BJ (cell line): Measurements from ENCODE around the gene NRAS. TPM values are rescaled to one million over a fixed set of nuclear protein-coding genes. Genes with fewer than 3 reads are reported as not detected.

ENCODE experiments used
- CTCF ChIA-PET: fragments of 350-600 bp; formaldehyde crosslinking; extraction: SDS; loops from one replicate; lab custom pipeline; 2021; ENCODE audit warnings: antibody characterized with exemption, inconsistent platforms; lab: Yijun Ruan, JAX
- POLR2A ChIA-PET: fragments of 300-600 bp; sonication (Branson Sonifier 250); formaldehyde crosslinking; extraction: SDS; loops from one replicate; lab custom pipeline; 2021; ENCODE audit warnings: antibody characterized with exemption; lab: Charles Lee
- DNase-seq: peaks from one replicate; pipeline ENCODE4 v3.0.0-alpha.2; 2011; ENCODE audit warnings: low read depth
- H3K27me3 ChIP-seq: 2 replicates; pipeline ENCODE4 v1.6.0; 2011; ENCODE audit warnings: low read length; ENCODE audit not compliant: control insufficient read depth, insufficient read depth
- H3K36me3 ChIP-seq: 2 replicates; pipeline ENCODE4 v1.5.1; 2011; ENCODE audit warnings: low read length; ENCODE audit not compliant: control insufficient read depth, insufficient read depth
- H3K4me3 ChIP-seq: 2 replicates; pipeline ENCODE4 v1.5.1; 2011; ENCODE audit warnings: low read depth, mild to moderate bottlenecking, control low read depth, low read length
- polyA minus RNA-seq: library from RNA; depleted of rRNA, polyadenylated mRNA; stranded (reverse); fragments of >200 nt; gene quantifications from 2 replicates; pipeline ENCODE4 v1.2.3, GENCODE V29; 2011; rRNA and poly(A)+ RNA removed
- polyA plus RNA-seq: library from polyadenylated mRNA; depleted of rRNA; stranded (reverse); fragments of >200 nt; gene quantifications from 2 replicates; pipeline ENCODE4 v1.2.3, GENCODE V29; 2011; rRNA removed
- TF ChIP-seq, protein P1 (sequence below): IDR thresholded peaks from 2 replicates; pipeline ENCODE4 v1.5.1; 2011; ENCODE audit warnings: low read depth, mild to moderate bottlenecking, control low read depth, inconsistent platforms, low read length, moderate library complexity; ENCODE audit not compliant: insufficient read depth

Gene NRAS
- polyA plus RNA-seq: 19.1 and 38.3 TPM in 2 replicates
- polyA minus RNA-seq: 17.0 and 22.0 TPM in 2 replicates

DNA sequence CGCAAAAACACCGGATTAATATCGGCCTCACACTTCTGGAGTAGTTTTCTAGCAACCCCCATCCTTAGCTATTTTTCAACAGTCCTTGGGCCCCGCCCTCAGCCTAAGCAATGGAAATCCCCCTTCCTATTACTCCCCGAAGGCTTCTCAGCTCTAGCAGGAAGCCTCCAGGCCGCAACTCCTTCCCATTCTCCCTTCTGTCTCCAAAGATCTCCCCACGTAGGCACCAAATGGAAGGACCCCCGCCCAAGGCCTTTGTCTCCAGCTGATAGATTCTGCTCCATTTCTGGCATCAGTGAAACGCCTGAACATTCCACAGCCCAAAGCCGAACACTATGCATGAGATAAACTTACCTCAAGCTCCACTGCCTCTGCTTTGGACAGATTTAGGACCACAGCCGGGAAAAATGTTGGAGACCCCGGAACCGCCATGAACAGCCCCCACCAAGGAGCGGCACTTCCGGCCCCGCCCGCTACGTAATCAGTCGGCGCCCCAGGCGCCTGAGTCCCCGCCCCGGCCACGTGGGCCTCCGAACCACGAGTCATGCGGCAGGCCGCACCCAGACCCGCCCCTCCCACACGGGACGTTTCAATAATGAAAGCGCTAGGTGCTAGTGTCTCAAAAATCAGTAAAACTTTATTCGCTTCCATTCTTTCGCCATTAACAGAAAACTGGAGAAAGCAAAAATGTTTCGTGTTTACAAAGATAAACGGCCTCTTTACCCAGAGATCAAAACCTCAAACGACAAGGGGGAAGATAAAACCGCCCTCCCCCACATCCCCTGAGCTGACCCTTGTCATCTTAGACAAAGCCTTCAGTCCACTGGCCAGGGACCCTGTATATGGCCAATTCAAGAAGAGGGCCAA lies at the start of gene NRAS:
NRAS (minus strand) TSS at position 468 of the 867 bp plus-strand sequence. CDS start 611 bp downstream, outside the sequence.
- POLR2A ChIA-PET: no interaction called here
- Histone ChIP-seq H3K36me3 (peaks cover 20% of the 10 kb centered on the region), H3K27me3 (no peaks in the 10 kb centered on the region), H3K4me3 (peak within 1 kb of the TSS; percentile 84)
- CTCF ChIA-PET: interaction anchor here (0.8 to 1.7 kb wide), 4 partner anchors 9 to 370 kb away, joined by 3 to 5 read pairs (median 4); no protein-coding TSS in a partner anchor
- DNase-seq: peak; percentile 43
- TF ChIP-seq, protein P1, sequence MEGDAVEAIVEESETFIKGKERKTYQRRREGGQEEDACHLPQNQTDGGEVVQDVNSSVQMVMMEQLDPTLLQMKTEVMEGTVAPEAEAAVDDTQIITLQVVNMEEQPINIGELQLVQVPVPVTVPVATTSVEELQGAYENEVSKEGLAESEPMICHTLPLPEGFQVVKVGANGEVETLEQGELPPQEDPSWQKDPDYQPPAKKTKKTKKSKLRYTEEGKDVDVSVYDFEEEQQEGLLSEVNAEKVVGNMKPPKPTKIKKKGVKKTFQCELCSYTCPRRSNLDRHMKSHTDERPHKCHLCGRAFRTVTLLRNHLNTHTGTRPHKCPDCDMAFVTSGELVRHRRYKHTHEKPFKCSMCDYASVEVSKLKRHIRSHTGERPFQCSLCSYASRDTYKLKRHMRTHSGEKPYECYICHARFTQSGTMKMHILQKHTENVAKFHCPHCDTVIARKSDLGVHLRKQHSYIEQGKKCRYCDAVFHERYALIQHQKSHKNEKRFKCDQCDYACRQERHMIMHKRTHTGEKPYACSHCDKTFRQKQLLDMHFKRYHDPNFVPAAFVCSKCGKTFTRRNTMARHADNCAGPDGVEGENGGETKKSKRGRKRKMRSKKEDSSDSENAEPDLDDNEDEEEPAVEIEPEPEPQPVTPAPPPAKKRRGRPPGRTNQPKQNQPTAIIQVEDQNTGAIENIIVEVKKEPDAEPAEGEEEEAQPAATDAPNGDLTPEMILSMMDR: no peak

DNA sequence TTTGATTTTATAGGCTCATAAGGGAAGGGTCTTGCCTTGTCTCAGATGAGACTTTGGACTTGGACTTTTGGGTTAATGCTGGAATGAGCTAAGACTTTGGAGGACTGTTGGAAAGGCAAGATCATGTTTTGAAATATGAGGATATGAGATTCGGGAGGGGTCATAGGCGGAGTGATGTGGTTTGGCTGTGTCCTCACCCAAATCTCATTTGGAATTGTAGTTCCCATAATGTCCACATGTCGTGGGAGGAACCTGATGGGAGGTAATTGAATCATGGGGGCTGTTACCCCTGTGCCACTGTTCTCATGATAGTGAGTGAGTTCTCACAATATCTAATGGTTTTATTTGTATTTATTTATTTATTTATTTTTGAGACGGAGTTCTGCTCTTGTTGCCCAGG lies 48.1 kb upstream of the NRAS start:
- no peak for DNase-seq
- TF ChIP-seq, protein P1: no peak
- no peak overlapping the region for H3K4me3 ChIP-seq
- POLR2A ChIA-PET: no interaction called here
- H3K27me3 ChIP-seq: no peaks in the 10 kb centered on the region
- no peaks in the 10 kb centered on the region for H3K36me3 ChIP-seq
- CTCF ChIA-PET: no interaction called here

DNA sequence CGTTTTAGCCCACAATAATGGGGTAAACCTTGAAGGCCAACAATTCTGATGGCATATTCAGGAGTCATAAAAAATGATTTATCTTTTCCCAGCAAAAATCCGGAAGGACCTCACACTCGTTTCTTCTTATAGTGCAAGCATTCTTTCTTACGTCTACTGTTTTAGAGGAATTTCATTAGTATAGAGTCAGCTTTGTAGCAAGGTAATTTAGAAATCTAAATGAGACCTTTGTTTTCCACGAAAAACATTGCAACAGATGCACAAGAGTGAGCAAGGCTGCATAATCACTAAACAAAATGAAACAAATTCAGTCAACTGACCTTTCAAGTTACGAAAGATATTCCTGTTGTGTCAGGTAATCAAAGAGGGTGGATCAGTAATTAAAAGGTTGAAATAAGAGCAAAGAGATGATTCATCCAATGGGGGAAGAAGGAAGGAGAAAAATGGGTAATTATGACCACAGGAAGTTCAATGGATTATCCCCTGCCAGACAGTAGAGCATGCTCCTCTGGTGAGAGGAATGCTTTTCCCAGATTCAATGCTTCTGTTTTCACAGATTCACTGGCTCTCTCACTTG lies 41.8 kb upstream of the NRAS start:
- DNase-seq: no peak
- POLR2A ChIA-PET: no interaction called here
- CTCF ChIA-PET: interaction anchor here (0.8 kb wide), 1 partner anchor 409 kb away, joined by 3 read pairs; no protein-coding TSS in a partner anchor
- TF ChIP-seq, protein P1: no peak
- Histone ChIP-seq H3K4me3 (peak overlapping the region; percentile 87), H3K27me3 (no peaks in the 10 kb centered on the region), H3K36me3 (no peaks in the 10 kb centered on the region)

DNA sequence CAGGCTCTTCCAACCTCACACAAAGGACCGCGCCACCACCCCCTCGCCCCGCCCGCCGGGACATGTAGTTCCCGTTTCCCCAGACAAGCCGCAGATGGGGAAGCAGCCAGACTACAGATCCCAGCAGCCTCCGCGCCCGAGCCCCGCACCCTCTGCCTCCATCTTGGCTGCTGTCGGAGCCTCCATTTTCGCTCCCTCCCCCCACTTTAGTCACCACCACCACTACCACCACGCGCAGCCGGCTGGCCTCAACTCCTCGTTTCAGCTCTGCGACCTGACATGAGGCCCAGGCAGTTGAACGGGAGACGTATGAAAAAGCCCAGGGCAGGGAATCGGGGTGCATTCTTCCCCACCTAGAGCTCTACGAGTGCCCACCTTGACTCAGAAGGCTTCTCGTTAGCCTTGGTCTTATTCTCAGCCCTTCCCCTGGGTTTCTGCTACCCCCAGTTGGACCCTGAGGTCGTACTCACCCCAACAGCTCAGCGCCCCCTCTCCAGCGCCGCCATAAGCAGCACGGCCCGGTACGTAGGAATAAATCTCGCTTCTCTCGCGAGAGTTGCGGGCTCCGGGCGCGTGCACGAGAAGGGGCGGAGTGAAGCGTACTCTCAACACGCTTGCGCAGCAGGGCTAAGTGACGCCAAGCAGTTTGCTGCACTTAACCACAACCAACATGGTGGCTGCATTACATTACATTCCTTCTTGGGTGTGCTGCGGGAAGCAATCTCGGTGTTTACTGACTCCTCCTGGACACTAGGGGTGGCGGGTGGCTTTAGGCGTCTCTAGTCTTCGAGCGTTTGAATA lies 41.1 kb upstream of the NRAS start, which contains the start of gene CSDE1:
CSDE1 (minus strand) TSS at position 530 of the 801 bp plus-strand sequence. CDS start 18,094 bp downstream, outside the sequence.
- CTCF ChIA-PET: interaction anchor here (0.8 kb wide), 1 partner anchor 408 kb away, joined by 3 read pairs; no protein-coding TSS in a partner anchor
- peak within 1 kb of the TSS; percentile 87 for H3K4me3 ChIP-seq
- POLR2A ChIA-PET: no interaction called here
- DNase-seq: peak; percentile 87
- no peaks in the 10 kb centered on the region for H3K36me3 ChIP-seq
- TF ChIP-seq, protein P1: peak; percentile 57
- no peaks in the 10 kb centered on the region for H3K27me3 ChIP-seq
